Stimulated activated CD4-positive, alpha-beta T cell treated with anti-CD3 and anti-CD28 coated beads, Interleukin-4, amount 100 ng/mL, for 1 hour (primary cell): ENCODE data around the gene TEF.
"Not testable (repeated sequence)": the region's sequence is repeated elsewhere in the genome, so short reads cannot be mapped to it uniquely, and the experiment has no call there.

Source experiments
- DNase-seq: peaks from one replicate; pipeline ENCODE4 v3.0.0-alpha.2; 2020

Gene TEF

GRCh38 chr22:41384128-41384527, 2.4 kb downstream of the TEF start:
- no peak for DNase-seq

GRCh38 chr22:41387341-41387740, 5.6 kb downstream of the TEF start:
- DNase-seq = no peak

- no peak for DNase-seq
These were observed 12.2 kb downstream of the TEF start for GRCh38 chr22:41394012-41394356.

- DNase-seq = no peak
These were observed 13.9 kb downstream of the TEF start for GRCh38 chr22:41395531-41396240.

GRCh38 chr22:41397143-41397811, 15.5 kb downstream of the TEF start:
- DNase-seq = no peak

- no peak for DNase-seq
These were observed 17.2 kb downstream of the TEF start for GRCh38 chr22:41398921-41399320.

- no peak for DNase-seq
These were observed 20.3 kb downstream of the TEF start for GRCh38 chr22:41401781-41402648.

GRCh38 chr22:41402851-41403250, 21.1 kb downstream of the TEF start:
- DNase-seq = not testable (repeated sequence)

GRCh38 chr22:41403532-41404318, 22.0 kb downstream of the TEF start:
- peak; percentile 73 for DNase-seq

GRCh38 chr22:41405588-41405987, 23.8 kb downstream of the TEF start:
- DNase-seq = peak; percentile 44

- DNase-seq = no peak
These were observed 24.7 kb downstream of the TEF start for GRCh38 chr22:41406410-41406809.

GRCh38 chr22:41407433-41407832, 25.7 kb downstream of the TEF start:
- DNase-seq = no peak

- DNase-seq = no peak
These were observed 26.9 kb downstream of the TEF start for GRCh38 chr22:41408665-41409064.

GRCh38 chr22:41410311-41410751, 28.6 kb downstream of the TEF start:
- DNase-seq = no peak

GRCh38 chr22:41411021-41411851, 29.5 kb downstream of the TEF start:
- no peak for DNase-seq

- no peak for DNase-seq
These were observed 33.8 kb downstream of the TEF start for GRCh38 chr22:41415554-41415953.

- no peak for DNase-seq
These were observed 36.1 kb downstream of the TEF start for GRCh38 chr22:41417622-41418390.

GRCh38 chr22:41418717-41419116, 37.0 kb downstream of the TEF start:
- no peak for DNase-seq

- peak; percentile 27 for DNase-seq
These were observed 44.1 kb downstream of the TEF start for GRCh38 chr22:41425660-41426365.

GRCh38 chr22:41429232-41429950, 47.6 kb downstream of the TEF start:
- no peak for DNase-seq
